GM12878 (cell line): ENCODE data around the gene EML1. TPM values are rescaled to one million over a fixed set of nuclear protein-coding genes. Genes with fewer than 3 reads are reported as not detected.

Experiments used
- ATAC-seq: fragments of 200-7000 bp; cut with Tn5 transposase; 3 replicates; pipeline ENCODE4 v1.9.1; 2020; ENCODE audit warnings: mild to moderate bottlenecking, moderate library complexity
- BruUV-seq: library from RNA; stranded (reverse); fragments of 400-500 nt; replicated peaks from 2 replicates; lab custom pipeline; 2021; lab: Mats Ljungman, UMichigan
- CTCF ChIA-PET: fragments of 300-600 bp; sonication (Branson Sonifier 250); formaldehyde crosslinking; extraction: SDS; loops from one replicate; lab custom pipeline; 2021; ENCODE audit warnings: inconsistent platforms; lab: Yijun Ruan, JAX
- POLR2A ChIA-PET: fragments of 350-600 bp; formaldehyde crosslinking; extraction: SDS; loops from one replicate; lab custom pipeline; 2021; ENCODE audit warnings: inconsistent platforms; lab: Charles Lee
- RAD21 ChIA-PET: fragments of 300-600 bp; sonication (Branson Sonifier 250); formaldehyde crosslinking; loops from one replicate; lab custom pipeline; 2023; ENCODE audit warnings: antibody characterized with exemption; ENCODE audit not compliant: unreplicated experiment; lab: Charles Lee
- SMC1A ChIA-PET: fragments of 300-600 bp; sonication (Branson Sonifier 250); formaldehyde crosslinking; loops from one replicate; lab custom pipeline; 2023; ENCODE audit not compliant: unreplicated experiment, uncharacterized antibody; lab: Charles Lee
- DNase-seq: peaks from one replicate; pipeline ENCODE4 v3.0.0-alpha.2; 2011; ENCODE audit warnings: low read depth, low spot score
- FAIRE-seq: peaks from 3 replicates; lab custom pipeline; 2011; peaks lifted over from hg19 to GRCh38; lab: Jason Lieb, UNC
- H2AFZ ChIP-seq: 2 replicates; pipeline ENCODE4 v1.6.0; 2011; ENCODE audit warnings: low read depth, low read length, control low read depth; ENCODE audit not compliant: control insufficient read depth
- H3K27ac ChIP-seq: 2 replicates; pipeline ENCODE4 v1.5.1; 2011; ENCODE audit warnings: control low read depth; ENCODE audit not compliant: control insufficient read depth, insufficient read depth
- H3K27me3 ChIP-seq, 2 experiments: replicated peaks in 1 of 2; 2 replicates each; pipeline versions ENCODE4 v1.6.0 to v1.6.1; 2011; ENCODE audit warnings: low read length in 1 of 2; ENCODE audit not compliant: control insufficient read depth in 2 of 2, insufficient read depth in 2 of 2
- H3K36me3 ChIP-seq, 2 experiments: 2 replicates each; pipeline ENCODE4 v1.5.1; 2011; ENCODE audit warnings: low read length in 1 of 2; ENCODE audit not compliant: control insufficient read depth in 2 of 2, insufficient read depth in 2 of 2
- H3K4me1 ChIP-seq: 2 replicates; pipeline ENCODE4 v1.6.1; 2011; ENCODE audit warnings: mild to moderate bottlenecking, low read length, moderate library complexity, mixed read lengths; ENCODE audit not compliant: control insufficient read depth, insufficient read depth
- H3K4me2 ChIP-seq: 2 replicates; pipeline ENCODE4 v1.6.0; 2011; ENCODE audit warnings: control low read depth; ENCODE audit not compliant: control insufficient read depth, insufficient read depth
- H3K4me3 ChIP-seq: fragments of 200-600 bp; sonication (generic); 2 replicates; pipeline ENCODE4 v1.5.1; 2016
- H3K79me2 ChIP-seq: 2 replicates; pipeline ENCODE4 v1.6.0; 2011; ENCODE audit warnings: low read length; ENCODE audit not compliant: control insufficient read depth, insufficient read depth
- H3K9ac ChIP-seq: 2 replicates; pipeline ENCODE4 v1.8.0; 2011; ENCODE audit warnings: low read length, control low read depth, mixed read lengths; ENCODE audit not compliant: control insufficient read depth, insufficient read depth
- H3K9me3 ChIP-seq: replicated peaks from 3 replicates; pipeline ENCODE4 v1.5.1; 2011; ENCODE audit warnings: mild to moderate bottlenecking, low read length; ENCODE audit not compliant: control insufficient read depth, insufficient read depth
- H4K20me1 ChIP-seq: 2 replicates; pipeline ENCODE4 v1.6.0; 2011; ENCODE audit not compliant: control insufficient read depth, insufficient read depth
- ATF7 ChIP-seq: fragments of 450-650 bp; IDR thresholded peaks from 2 replicates; pipeline ENCODE4 v1.6.1; 2016; ENCODE audit warnings: low read depth, mild to moderate bottlenecking
- BCL11A ChIP-seq: IDR thresholded peaks from 2 replicates; pipeline ENCODE4 v1.6.1; 2011; ENCODE audit warnings: low read depth, low read length
- BHLHE40 ChIP-seq, 2 experiments: fragments of 450-650 bp in 1 of 2; IDR thresholded peaks; 2 replicates each; pipeline ENCODE4 v1.6.1; 2011 to 2017; ENCODE audit warnings: low read depth in 2 of 2, borderline replicate concordance in 1 of 2, improper control_type of control experiment in 1 of 2, low read length in 1 of 2, mild to moderate bottlenecking in 1 of 2
- EED ChIP-seq: sonication (generic); IDR thresholded peaks from 2 replicates; pipeline ENCODE4 v1.6.1; 2016; ENCODE audit warnings: antibody characterized with exemption, low read depth
- HDAC6 ChIP-seq: fragments of 200-600 bp; sonication (generic); IDR thresholded peaks from one replicate; pipeline ENCODE4 v1.8.0; 2017; ENCODE audit warnings: antibody characterized with exemption; ENCODE audit not compliant: unreplicated experiment
- IKZF2 ChIP-seq, 2 experiments: fragments of 450-650 bp; IDR thresholded peaks; 2 replicates each; pipeline ENCODE4 v1.6.1; 2017; ENCODE audit warnings: mild to moderate bottlenecking in 2 of 2, moderate library complexity in 2 of 2
- KLF5 ChIP-seq: fragments of 450-650 bp; IDR thresholded peaks from 2 replicates; pipeline ENCODE4 v1.6.1; 2014; ENCODE audit warnings: mild to moderate bottlenecking; ENCODE audit not compliant: partially characterized antibody
- RUNX3 ChIP-seq: IDR thresholded peaks from 2 replicates; pipeline ENCODE4 v1.6.1; 2012; ENCODE audit warnings: low read length, inconsistent platforms
- SIN3A ChIP-seq: IDR thresholded peaks from 2 replicates; pipeline ENCODE4 v1.6.1; 2012; ENCODE audit warnings: low read depth, low read length, improper control_type of control experiment
- TCF12 ChIP-seq: IDR thresholded peaks from 2 replicates; pipeline ENCODE4 v1.6.1; 2011; ENCODE audit warnings: low read depth, mild to moderate bottlenecking, low read length
- WRNIP1 ChIP-seq: IDR thresholded peaks from 2 replicates; pipeline ENCODE4 v1.6.1; 2011; ENCODE audit warnings: low read depth, low read length, improper control_type of control experiment, borderline replicate concordance
- ZNF384 ChIP-seq: IDR thresholded peaks from 2 replicates; pipeline ENCODE4 v1.6.1; 2012; ENCODE audit warnings: low read depth, mild to moderate bottlenecking, low read length, improper control_type of control experiment, borderline replicate concordance
- WGBS: methylation state at CpG from one replicate; pipeline ENCODE4 v1.1.6; 2016; ENCODE audit warnings: low lambda C conversion rate; ENCODE audit not compliant: insufficient replicate concordance, insufficient coverage; ENCODE audit errors: missing lambda C conversion rate; 5-methylcytosine and 5-hydroxymethylcytosine counted together
- in situ Hi-C: fragments of 300-500 bp; cut with MboI; formaldehyde crosslinking; loops from 9 replicates; pipeline ENCODE4 v1.14.3; 2018; ENCODE audit warnings: mixed read lengths
- intact Hi-C: fragments of 100-400 bp; cut with micrococcal nuclease; formaldehyde crosslinking; loops from one replicate; pipeline ENCODE4 v1.14.2; 2022; ENCODE audit not compliant: unreplicated experiment
- polyA plus RNA-seq, 11 experiments: library from polyadenylated mRNA; depleted of rRNA in 4 of 11; unstranded in 6 of 11; stranded (reverse) in 5 of 11; fragments of >200 nt; fragmentation: Nextera tagmentation in 4 of 11; fragmentation: Illumina TruSeq in 1 of 11; extraction: Ambion mirVana in 4 of 11; extraction: Trizol in 1 of 11; gene quantifications; 1 replicate in 1 of 11; 2 replicates in 10 of 11; pipeline versions ENCODE4 v1.2.1 to v1.2.3, GENCODE V29; 2011 to 2016; ENCODE audit warnings: inconsistent platforms in 2 of 11, missing spikeins in 2 of 11, low read depth in 1 of 11
- total RNA-seq, 4 experiments: library from RNA; depleted of rRNA in 3 of 4; stranded (reverse); fragments of >200 nt in 3 of 4; fragmentation: Illumina TruSeq in 1 of 4; extraction: Trizol in 1 of 4; gene quantifications; 2 replicates each; pipeline versions ENCODE4 v1.2.1 to v1.2.3, GENCODE V29; 2013 to 2021
- TF ChIP-seq, protein P1 (sequence below), 3 experiments: IDR thresholded peaks in 2 of 3; conservative IDR thresholded peaks in 1 of 3; 2 replicates each; pipeline ENCODE4 v1.5.1; 2011; ENCODE audit warnings: low read depth in 3 of 3, low read length in 3 of 3, mild to moderate bottlenecking in 3 of 3, control low read depth in 2 of 3, moderate library complexity in 2 of 3, inconsistent platforms in 1 of 3, mixed read lengths in 1 of 3; ENCODE audit not compliant: control insufficient read depth in 2 of 3, insufficient read depth in 1 of 3; ENCODE audit errors: extremely low read depth in 1 of 3
- TF ChIP-seq, protein P2 (sequence below): IDR thresholded peaks from 2 replicates; pipeline ENCODE4 v1.6.1; 2012; ENCODE audit warnings: mild to moderate bottlenecking, low read depth, low read length
- TF ChIP-seq, protein P3 (sequence below): IDR thresholded peaks from 2 replicates; pipeline ENCODE4 v1.6.1; 2012; ENCODE audit warnings: low read depth, low read length, improper control_type of control experiment
- TF ChIP-seq, protein P4 (sequence below): IDR thresholded peaks from 2 replicates; pipeline ENCODE4 v1.6.1; 2012; ENCODE audit warnings: low read depth, low read length, improper control_type of control experiment
- TF ChIP-seq, protein P5 (sequence below): fragments of 450-650 bp; IDR thresholded peaks from 2 replicates; pipeline ENCODE4 v1.6.1; 2016; ENCODE audit warnings: mild to moderate bottlenecking

EML1 gene
- total and polyA plus RNA-seq, 10 of the 15 experiments (the other 5 are each of a cell fraction or from before 2014, with no cell fraction given): 0.05 to 3.4 (median 0.11) TPM; not detected in 3

DNA sequence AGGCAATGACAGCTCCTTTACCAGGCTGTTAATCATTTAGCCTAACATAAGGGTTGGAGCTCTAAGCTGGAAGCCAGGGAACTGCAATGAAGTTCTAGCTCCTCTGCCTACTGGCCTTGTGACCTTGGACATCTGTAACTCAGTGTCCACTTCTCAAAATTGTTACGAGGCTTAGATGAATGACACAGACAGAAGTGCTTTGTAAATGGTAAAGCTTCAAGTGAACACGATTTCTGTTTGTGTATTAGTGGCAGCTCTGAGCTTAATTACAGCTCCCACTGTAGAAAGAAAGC is 122.8 kb downstream of the EML1 start:
- Histone ChIP-seq H3K9ac (no peak overlapping the region), H3K4me1 (no peaks in the 10 kb centered on the region), H4K20me1 (no peaks in the 10 kb centered on the region), H3K27me3 (no peaks in the 10 kb centered on the region; a peak in 2 of 4 replicates), H3K9me3 (no peaks in the 10 kb centered on the region), H3K4me2 (no peak overlapping the region), H3K4me3 (no peak overlapping the region), H2AFZ (no peak overlapping the region), H3K36me3 (no peaks in the 10 kb centered on the region), H3K27ac (no peak overlapping the region), H3K79me2 (no peaks in the 10 kb centered on the region)
- intact Hi-C loops: no loop called here
- RAD21 ChIA-PET: no interaction called here
- no peak for FAIRE-seq
- no peak for DNase-seq
- WGBS: 2% methylated on average over 2 of the region's 2 CpGs
- SMC1A ChIA-PET: interaction anchor here (0.9 to 2.4 kb wide), 2 partner anchors 14 to 31 kb away, joined by 4 to 6 read pairs; no protein-coding TSS in a partner anchor
- no peak for ATAC-seq
- no TSS peak for BruUV-seq
- POLR2A ChIA-PET: interaction anchor here (0.6 kb wide), 1 partner anchor 72 kb away, joined by 5 read pairs; no protein-coding TSS in a partner anchor
- CTCF ChIA-PET: interaction anchor here (0.7 to 1.6 kb wide), 4 partner anchors 17 to 33 kb away, joined by 3 to 5 read pairs (median 3); no protein-coding TSS in a partner anchor
- in situ Hi-C loops: no loop called here
- TF ChIP-seq, protein P1, sequence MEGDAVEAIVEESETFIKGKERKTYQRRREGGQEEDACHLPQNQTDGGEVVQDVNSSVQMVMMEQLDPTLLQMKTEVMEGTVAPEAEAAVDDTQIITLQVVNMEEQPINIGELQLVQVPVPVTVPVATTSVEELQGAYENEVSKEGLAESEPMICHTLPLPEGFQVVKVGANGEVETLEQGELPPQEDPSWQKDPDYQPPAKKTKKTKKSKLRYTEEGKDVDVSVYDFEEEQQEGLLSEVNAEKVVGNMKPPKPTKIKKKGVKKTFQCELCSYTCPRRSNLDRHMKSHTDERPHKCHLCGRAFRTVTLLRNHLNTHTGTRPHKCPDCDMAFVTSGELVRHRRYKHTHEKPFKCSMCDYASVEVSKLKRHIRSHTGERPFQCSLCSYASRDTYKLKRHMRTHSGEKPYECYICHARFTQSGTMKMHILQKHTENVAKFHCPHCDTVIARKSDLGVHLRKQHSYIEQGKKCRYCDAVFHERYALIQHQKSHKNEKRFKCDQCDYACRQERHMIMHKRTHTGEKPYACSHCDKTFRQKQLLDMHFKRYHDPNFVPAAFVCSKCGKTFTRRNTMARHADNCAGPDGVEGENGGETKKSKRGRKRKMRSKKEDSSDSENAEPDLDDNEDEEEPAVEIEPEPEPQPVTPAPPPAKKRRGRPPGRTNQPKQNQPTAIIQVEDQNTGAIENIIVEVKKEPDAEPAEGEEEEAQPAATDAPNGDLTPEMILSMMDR (IDR thresholded peaks at IDR 0.05 in 2 of 3, conservative IDR thresholded peaks at IDR 0.05 in 1 of 3; ENCODE audit: control insufficient read depth in 2 of 3, extremely low read depth in 1 of 3, insufficient read depth in 1 of 3, low read depth in 3 of 3, low read length in 3 of 3): no peak
- TF ChIP-seq ATF7 (no peak), SIN3A (no peak), RUNX3 (no peak), BHLHE40 (IDR thresholded peaks at IDR 0.05; ENCODE audit: borderline replicate concordance in 1 of 2, low read depth in 2 of 2, low read length in 1 of 2) (no peak), TCF12 (no peak), ZNF384 (no peak), KLF5 (no peak), WRNIP1 (no peak), EED (no peak), HDAC6 (no peak), BCL11A (no peak), IKZF2 (IDR thresholded peaks at IDR 0.05) (no peak)
- TF ChIP-seq, protein P2, sequence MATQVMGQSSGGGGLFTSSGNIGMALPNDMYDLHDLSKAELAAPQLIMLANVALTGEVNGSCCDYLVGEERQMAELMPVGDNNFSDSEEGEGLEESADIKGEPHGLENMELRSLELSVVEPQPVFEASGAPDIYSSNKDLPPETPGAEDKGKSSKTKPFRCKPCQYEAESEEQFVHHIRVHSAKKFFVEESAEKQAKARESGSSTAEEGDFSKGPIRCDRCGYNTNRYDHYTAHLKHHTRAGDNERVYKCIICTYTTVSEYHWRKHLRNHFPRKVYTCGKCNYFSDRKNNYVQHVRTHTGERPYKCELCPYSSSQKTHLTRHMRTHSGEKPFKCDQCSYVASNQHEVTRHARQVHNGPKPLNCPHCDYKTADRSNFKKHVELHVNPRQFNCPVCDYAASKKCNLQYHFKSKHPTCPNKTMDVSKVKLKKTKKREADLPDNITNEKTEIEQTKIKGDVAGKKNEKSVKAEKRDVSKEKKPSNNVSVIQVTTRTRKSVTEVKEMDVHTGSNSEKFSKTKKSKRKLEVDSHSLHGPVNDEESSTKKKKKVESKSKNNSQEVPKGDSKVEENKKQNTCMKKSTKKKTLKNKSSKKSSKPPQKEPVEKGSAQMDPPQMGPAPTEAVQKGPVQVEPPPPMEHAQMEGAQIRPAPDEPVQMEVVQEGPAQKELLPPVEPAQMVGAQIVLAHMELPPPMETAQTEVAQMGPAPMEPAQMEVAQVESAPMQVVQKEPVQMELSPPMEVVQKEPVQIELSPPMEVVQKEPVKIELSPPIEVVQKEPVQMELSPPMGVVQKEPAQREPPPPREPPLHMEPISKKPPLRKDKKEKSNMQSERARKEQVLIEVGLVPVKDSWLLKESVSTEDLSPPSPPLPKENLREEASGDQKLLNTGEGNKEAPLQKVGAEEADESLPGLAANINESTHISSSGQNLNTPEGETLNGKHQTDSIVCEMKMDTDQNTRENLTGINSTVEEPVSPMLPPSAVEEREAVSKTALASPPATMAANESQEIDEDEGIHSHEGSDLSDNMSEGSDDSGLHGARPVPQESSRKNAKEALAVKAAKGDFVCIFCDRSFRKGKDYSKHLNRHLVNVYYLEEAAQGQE: no peak
- TF ChIP-seq, protein P3, sequence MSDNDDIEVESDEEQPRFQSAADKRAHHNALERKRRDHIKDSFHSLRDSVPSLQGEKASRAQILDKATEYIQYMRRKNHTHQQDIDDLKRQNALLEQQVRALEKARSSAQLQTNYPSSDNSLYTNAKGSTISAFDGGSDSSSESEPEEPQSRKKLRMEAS: no peak
- TF ChIP-seq, protein P4, sequence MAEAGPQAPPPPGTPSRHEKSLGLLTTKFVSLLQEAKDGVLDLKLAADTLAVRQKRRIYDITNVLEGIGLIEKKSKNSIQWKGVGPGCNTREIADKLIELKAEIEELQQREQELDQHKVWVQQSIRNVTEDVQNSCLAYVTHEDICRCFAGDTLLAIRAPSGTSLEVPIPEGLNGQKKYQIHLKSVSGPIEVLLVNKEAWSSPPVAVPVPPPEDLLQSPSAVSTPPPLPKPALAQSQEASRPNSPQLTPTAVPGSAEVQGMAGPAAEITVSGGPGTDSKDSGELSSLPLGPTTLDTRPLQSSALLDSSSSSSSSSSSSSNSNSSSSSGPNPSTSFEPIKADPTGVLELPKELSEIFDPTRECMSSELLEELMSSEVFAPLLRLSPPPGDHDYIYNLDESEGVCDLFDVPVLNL: no peak
- TF ChIP-seq, protein P5, sequence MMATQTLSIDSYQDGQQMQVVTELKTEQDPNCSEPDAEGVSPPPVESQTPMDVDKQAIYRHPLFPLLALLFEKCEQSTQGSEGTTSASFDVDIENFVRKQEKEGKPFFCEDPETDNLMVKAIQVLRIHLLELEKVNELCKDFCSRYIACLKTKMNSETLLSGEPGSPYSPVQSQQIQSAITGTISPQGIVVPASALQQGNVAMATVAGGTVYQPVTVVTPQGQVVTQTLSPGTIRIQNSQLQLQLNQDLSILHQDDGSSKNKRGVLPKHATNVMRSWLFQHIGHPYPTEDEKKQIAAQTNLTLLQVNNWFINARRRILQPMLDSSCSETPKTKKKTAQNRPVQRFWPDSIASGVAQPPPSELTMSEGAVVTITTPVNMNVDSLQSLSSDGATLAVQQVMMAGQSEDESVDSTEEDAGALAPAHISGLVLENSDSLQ: no peak
